PFSK-1 (cell line): ENCODE results near the gene TTBK1.

Experiments used
- FOXP2 ChIP-seq: optimal IDR thresholded peaks from 2 replicates; pipeline ENCODE3; 2011; ENCODE audit warnings: borderline replicate concordance, control low read depth, inconsistent platforms; ENCODE audit not compliant: insufficient read depth; ENCODE audit errors: extremely low read length, extremely low read depth
- POLR2AphosphoS5 ChIP-seq: IDR thresholded peaks from 2 replicates; pipeline ENCODE4 v1.6.1; 2012; ENCODE audit warnings: low read depth, mild to moderate bottlenecking, control low read depth, low read length, moderate library complexity
- SIN3A ChIP-seq: IDR thresholded peaks from 2 replicates; pipeline ENCODE4 v1.6.1; 2012; ENCODE audit warnings: mild to moderate bottlenecking, low read length, moderate library complexity, borderline replicate concordance; ENCODE audit not compliant: insufficient read depth
- TAF1 ChIP-seq: IDR thresholded peaks from 2 replicates; pipeline ENCODE4 v1.6.1; 2012; ENCODE audit warnings: low read length, control low read depth, borderline replicate concordance; ENCODE audit not compliant: insufficient read depth
- TF ChIP-seq, protein P1 (sequence below), 2 experiments: IDR thresholded peaks; 2 replicates each; pipeline versions ENCODE4 v1.6.1 to v1.8.0; 2011 to 2012; ENCODE audit warnings: low read depth in 2 of 2, low read length in 2 of 2, control low read depth in 1 of 2, inconsistent platforms in 1 of 2, mild to moderate bottlenecking in 1 of 2, moderate library complexity in 1 of 2; ENCODE audit not compliant: insufficient read depth in 1 of 2

Gene TTBK1

GRCh38 chr6:43293698-43294097 lies 50.4 kb downstream of the TTBK1 start:
- TF ChIP-seq POLR2AphosphoS5, result no peak
- TF ChIP-seq SIN3A, result no peak
- TF ChIP-seq, protein P1, sequence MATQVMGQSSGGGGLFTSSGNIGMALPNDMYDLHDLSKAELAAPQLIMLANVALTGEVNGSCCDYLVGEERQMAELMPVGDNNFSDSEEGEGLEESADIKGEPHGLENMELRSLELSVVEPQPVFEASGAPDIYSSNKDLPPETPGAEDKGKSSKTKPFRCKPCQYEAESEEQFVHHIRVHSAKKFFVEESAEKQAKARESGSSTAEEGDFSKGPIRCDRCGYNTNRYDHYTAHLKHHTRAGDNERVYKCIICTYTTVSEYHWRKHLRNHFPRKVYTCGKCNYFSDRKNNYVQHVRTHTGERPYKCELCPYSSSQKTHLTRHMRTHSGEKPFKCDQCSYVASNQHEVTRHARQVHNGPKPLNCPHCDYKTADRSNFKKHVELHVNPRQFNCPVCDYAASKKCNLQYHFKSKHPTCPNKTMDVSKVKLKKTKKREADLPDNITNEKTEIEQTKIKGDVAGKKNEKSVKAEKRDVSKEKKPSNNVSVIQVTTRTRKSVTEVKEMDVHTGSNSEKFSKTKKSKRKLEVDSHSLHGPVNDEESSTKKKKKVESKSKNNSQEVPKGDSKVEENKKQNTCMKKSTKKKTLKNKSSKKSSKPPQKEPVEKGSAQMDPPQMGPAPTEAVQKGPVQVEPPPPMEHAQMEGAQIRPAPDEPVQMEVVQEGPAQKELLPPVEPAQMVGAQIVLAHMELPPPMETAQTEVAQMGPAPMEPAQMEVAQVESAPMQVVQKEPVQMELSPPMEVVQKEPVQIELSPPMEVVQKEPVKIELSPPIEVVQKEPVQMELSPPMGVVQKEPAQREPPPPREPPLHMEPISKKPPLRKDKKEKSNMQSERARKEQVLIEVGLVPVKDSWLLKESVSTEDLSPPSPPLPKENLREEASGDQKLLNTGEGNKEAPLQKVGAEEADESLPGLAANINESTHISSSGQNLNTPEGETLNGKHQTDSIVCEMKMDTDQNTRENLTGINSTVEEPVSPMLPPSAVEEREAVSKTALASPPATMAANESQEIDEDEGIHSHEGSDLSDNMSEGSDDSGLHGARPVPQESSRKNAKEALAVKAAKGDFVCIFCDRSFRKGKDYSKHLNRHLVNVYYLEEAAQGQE (IDR thresholded peaks at IDR 0.05; ENCODE audit: insufficient read depth in 1 of 2, low read depth in 2 of 2, low read length in 2 of 2), result no peak
- no peak for TF ChIP-seq FOXP2
- no peak for TF ChIP-seq TAF1

DNA sequence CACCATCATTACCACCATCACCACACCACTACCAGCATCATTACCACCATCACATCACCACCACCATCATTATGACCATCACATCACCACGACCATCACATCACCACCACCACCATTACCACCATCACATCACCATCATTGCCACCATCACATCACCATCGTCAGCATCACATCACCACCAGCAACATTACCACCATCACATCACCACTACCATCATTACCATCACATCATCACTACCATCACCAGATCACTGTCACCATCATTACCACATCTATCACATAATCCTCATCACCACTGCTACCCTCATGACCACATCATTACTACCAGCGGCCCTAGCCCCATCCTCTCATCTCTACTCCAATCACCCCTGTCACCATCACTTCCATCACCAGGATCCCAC lies 51.3 kb downstream of the TTBK1 start:
- TF ChIP-seq FOXP2 (no peak), POLR2AphosphoS5 (no peak), SIN3A (no peak), TAF1 (no peak)
- TF ChIP-seq, protein P1 (IDR thresholded peaks at IDR 0.05; ENCODE audit: insufficient read depth in 1 of 2, low read depth in 2 of 2, low read length in 2 of 2), result no peak

DNA sequence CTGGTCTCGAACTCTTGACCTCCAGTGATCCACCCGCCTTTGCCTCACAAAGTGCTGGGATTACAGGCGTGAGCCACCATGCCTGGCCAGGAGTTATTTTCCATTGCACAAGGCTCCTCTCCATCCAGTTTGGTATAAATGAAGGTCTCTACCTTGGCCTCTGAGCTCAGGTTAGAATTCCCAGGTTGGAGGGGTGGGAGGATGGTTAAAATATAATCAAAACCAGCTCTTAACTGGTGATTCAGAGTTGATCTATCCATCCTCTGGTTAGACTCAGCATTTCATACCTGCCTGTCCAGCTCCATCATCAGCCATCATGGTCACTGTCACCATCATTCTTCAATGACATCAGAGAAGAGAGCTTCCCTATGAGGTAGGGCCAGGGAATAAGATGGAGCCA lies 52.2 kb downstream of the TTBK1 start:
- TF ChIP-seq FOXP2 (no peak), TAF1 (no peak), POLR2AphosphoS5 (no peak), SIN3A (no peak)
- TF ChIP-seq, protein P1 (IDR thresholded peaks at IDR 0.05; ENCODE audit: insufficient read depth in 1 of 2, low read depth in 2 of 2, low read length in 2 of 2), result no peak

GRCh38 chr6:43296780-43297497 lies 53.7 kb downstream of the TTBK1 start:
- no peak for TF ChIP-seq SIN3A
- no peak for TF ChIP-seq TAF1
- TF ChIP-seq, protein P1 (IDR thresholded peaks at IDR 0.05; ENCODE audit: insufficient read depth in 1 of 2, low read depth in 2 of 2, low read length in 2 of 2), result no peak
- TF ChIP-seq POLR2AphosphoS5, result no peak
- TF ChIP-seq FOXP2, result no peak
